Activated CD8-positive, alpha-beta memory T cell treated with anti-CD3 and anti-CD28 coated beads, Interleukin-2, amount 50 U/mL, for 48 hours (primary cell): ENCODE measurements around the gene MAN1A2.

Source experiments
- DNase-seq: peaks from one replicate; pipeline ENCODE4 v3.0.0-alpha.2; 2020

The MAN1A2 gene

DNA sequence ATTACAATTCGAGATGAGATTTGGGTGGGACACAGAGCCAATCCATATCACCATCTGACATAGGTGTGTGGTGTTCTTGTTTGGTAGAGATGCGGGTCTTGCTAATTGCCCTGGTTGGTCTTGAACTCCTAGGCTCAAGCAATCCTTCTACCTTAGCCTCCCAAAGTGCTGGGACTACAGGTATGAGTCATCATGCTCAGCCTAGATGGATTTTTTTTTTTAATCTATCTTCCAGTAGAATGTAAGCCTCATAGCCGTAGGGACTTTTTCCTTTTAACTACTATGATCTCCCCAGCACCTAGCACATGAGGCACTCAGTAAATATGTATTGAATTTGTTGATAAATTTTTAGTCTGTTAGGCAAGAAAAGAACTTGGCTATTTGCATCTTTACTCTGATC is 144.0 kb downstream of the MAN1A2 start:
- DNase-seq, result no peak

DNA sequence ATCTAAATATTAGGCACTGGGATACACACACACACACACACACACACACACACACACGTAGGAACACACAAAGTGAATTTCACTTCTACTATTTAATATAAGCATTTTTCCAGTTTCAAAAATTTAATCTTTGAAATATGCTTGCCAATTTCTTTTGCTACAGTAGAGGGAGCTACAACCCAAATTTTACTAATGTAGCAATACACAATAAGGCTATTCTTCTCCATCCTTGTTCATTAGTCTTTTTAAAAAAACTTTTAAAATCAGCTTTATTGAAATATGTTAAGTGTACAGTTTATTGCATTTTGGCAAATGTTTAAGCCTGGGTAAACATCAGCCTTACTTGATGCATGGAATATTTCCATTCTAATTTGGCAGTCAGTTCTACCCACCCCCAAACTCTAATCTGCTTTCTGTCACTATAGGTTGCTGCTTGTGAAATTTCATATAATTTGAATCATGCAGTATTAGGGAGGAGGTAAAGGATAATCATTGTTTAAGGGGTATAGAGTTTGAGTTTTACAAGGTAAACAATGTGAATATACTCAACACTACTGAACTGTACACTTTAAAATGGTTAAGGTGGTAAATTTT is 145.6 kb downstream of the MAN1A2 start:
- no peak for DNase-seq

DNA sequence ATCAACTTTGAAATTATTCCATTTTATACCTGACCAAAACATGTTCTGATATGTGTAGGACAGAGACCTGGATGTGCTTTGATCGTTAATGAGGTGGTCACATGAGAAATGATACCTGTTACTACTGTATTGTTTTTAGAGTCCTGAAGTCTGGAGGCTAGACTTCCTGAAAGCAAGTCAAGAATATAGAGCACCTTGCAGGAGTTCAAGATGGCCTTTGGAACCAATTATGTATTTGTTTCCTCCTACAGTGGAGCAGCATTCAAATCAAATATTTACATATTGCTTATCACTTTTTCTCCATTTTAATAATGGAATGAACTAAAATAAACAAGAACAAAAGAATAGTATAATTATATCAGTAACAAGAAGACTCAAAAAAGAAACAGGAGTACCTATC is 155.9 kb downstream of the MAN1A2 start:
- no peak for DNase-seq

DNA sequence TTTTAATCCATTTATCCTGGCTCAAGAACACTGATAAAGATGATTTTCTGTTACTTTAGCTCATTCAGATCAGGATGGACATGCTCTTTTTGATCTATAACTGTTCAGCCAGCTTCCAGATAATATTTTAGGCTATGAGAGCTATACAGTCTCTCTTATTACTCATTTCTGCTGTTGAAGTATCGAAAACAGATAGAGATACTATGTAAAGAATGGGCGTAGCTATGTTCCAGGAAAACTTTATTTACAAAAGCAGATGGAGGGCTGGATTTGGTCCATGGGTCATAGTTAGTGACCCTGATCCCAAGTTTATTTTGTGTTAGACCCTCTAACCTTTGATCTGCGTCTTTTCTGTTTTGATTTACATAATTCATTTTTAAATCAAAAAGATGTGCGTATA is 159.8 kb downstream of the MAN1A2 start:
- DNase-seq, result no peak

DNA sequence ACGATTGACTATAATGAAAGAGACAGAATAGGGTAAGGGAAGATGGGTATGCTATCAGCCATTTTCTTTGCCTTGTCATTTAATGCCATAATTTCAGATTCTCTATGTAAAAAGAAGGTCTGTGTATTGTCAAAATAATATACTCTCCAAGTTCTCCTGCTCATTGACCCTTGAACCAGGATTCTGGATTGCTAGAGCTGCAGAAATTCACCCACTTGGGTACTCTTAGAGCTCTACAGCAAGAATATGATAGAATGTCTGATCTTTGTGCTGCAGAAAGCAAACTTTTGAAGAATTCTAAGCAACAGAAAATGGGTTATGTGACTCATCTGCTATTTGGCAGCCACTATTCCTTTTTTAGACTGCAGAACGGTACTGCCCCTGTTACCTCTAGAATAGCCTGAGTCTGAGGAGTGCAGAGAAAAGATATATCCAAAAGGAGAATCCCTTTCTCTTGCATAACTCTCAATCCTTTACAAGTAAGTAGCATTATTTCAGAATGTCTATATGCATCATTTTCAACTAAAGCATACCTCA is 160.4 kb downstream of the MAN1A2 start:
- DNase-seq, result no peak

DNA sequence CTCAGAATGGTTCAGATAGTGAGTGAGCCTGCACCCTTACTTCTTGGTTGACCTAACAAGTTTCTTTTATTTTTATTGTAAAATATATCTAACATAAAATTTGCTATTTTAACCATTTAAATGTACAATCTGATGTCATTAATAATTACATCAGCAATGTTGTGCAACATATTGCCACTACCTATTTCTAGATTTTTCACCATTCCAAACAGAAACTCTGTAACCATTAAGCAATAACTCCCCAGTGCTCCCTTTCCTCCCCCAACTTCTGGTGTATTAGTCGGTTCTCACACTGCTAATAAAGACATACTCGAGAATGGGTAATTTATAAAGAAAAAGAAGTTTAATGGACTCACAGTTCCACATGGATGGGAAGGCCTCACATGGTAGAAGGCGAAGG is 162.4 kb downstream of the MAN1A2 start:
- no peak for DNase-seq

DNA sequence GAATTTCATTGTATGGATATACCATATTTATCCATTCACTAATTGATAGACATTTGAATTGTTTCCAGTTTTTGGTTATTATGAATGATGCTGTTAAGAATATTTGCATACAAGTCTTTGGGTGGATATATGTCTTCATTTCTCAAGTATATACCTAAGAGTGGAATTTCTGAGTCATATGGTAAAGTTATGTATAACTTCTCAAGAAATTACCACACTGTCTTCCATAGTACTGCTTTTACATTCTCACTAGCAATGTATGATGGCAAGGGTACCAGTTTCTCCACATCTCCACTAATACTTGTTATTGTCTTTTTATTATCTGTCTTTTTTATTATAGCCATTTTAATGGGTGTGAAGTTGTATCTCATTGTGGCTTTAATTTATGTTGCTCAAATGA is 164.0 kb downstream of the MAN1A2 start:
- no peak for DNase-seq

DNA sequence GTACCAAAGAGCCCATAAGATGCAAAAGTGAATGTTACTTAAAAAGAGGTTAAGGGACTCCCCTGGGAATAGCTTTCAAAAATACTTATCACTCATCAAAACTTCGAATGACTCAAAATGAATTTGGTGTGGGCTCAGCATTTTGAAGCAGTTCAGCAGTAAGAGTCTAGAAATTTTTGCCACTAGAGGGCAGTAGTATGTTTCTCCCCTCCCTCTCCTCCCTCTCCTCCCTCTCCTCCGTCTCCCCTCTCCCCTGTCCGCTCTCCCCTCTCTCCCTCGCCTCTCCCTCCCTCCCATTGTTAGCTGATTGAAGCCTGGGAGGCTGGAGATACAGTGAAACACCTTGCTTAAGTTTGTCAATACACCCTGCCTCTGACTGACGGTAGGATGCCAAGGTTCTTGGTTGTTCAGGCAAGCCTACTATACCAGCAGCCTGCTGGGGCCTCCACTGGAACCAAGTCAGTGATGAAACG is 167.8 kb downstream of the MAN1A2 start:
- peak; percentile 61 for DNase-seq

DNA sequence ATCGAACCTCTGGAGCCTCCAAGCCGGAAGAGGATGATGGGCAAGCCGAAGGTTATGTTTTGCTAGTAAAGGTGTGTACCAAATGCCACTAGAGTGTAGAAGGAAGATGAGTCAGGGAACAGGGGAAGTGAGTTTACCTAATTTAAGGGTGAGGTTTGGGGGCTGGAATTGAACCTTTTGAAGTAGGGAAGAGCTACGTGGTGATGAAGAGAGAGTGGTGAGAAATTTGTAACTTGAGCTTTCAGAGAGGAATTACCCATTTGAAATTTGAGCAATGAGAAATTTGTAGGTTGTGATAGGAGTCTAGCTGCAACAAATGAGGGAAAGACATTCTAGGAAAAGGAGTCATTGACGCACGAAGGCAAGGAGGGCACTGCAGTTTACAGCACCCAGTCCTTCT is 168.6 kb downstream of the MAN1A2 start:
- DNase-seq, result no peak

DNA sequence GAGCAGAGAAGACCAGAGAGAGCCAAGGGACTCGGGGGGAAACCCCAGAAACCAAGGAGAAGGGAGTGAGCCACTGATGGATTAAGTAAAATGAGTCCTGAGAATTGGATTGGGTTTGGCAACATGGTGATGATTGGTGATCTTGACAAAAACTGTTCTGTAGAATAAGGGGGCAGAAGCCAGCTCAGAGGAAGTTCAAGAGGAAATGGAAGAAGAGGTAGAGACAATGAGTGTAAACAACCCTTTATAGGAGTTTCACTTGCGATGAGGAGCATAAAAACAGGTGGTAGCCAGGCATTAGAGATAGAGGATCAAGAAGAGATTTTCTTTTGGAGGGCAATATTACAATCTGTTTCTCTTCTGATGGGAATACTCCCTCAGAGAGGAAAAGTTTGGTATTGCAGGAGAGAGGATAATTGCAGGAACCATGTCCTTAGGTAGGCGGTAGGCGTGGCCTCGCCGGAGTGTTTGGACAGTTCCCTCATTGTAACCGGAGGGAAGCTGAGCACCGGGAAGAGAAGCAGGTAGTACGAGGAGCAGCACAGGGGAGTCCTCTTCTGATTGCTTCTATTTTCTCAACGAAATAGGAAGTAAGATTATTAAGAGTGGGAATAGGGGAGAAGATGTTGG is 170.2 kb downstream of the MAN1A2 start:
- no peak for DNase-seq

DNA sequence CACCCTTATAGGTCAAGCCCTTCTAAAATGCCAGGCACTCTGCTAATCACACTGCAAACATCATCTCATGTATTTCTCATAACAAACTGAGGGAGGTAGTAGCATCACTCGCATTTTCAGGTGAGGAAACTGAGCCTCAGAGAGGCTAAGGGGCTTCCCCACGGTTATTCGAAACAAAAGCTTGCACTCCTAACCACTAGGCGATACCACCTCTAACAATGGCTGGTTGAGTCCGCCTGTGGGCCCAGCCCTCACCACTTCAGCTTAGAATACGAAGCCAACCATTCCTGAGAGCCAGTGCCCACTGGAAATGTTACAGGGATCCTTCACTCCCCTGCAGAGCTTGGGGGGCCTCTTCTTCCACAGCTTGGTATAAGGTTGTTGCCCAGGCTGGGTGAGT is 173.3 kb downstream of the MAN1A2 start:
- no peak for DNase-seq

DNA sequence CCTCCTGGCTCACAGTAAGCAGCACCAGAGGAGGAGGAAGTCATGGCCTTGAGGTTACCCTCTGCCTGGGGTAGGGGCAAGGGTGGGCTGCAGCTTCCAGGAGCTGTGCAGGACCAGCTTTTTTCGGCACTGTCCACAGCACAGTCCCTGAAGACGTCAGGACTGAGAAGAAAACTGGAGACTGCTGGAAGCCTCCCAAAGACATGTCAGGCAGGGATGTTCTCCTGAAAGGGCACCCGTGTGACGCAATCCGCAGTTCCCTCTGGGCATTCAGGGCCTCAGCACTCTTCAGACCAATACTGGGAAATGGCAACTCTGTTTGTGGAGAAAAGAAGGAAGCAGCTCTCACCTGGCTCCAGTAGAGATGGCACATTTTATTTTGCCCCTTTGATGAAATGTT is 173.8 kb downstream of the MAN1A2 start:
- no peak for DNase-seq

DNA sequence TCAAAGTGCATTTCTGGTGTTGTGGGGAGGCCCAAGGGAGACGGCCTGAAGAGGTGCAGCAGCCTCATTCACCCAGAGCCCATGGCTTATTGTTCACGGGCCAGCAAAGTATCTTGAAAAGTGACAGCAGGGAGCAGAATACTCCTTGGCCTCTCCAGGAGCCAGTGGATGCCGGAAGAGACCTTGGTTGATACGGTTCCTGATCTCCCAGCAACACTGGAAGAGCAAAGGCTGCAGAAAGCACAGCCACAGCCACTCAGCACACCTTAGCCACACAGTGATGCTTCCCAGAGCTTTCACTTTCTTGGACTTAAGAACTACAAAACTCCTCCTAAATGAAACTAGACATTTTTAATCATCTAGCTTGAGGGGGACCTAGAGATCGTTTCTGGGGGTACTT is 174.3 kb downstream of the MAN1A2 start:
- no peak for DNase-seq

DNA sequence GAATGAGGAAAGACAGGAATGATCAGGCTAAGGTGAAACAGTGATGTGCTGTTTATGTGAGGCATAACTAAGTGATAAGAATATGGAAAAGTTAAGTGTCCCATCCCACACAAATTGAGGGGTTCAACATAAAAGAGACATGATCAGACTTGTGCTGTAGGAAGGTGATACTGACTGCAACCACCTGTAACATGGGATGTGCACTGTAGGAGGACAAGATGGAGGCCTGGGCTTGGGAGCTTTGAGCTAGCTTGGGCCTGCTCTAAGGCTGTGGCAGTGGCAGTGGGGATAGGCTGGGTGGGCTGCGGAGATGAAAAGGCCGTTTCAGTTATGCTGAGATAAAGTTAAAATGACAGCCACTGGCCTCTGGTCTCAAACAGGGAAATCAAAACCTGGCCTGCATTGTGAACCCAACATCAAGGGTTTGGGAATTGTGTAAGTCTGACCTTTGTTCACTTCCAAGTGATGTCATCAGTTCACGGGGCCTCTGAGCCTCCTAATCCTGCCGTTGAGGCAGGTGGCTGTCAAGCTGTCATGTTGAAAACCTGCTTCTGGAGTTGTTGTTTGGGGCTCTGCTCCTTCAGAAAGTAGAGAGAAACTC is 177.4 kb downstream of the MAN1A2 start:
- no peak for DNase-seq

DNA sequence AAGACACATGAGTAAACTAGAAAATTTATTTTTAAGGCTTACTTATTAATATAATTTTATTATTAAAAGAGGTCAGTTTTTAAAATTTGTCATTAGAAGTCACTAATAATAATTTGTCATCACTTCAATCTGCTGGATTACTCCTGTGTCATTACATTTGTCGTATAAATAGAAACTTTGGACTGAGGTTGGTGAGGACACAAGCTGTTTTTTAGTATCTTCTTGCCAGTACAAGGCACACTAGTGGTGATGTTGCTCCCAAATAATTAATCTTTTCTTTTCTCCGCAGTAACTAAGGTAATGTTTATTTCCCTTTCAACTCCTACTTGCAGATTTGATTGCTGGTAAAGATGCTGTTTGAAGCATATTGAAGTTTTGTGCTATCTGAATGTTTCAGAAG is 179.2 kb downstream of the MAN1A2 start:
- no peak for DNase-seq

DNA sequence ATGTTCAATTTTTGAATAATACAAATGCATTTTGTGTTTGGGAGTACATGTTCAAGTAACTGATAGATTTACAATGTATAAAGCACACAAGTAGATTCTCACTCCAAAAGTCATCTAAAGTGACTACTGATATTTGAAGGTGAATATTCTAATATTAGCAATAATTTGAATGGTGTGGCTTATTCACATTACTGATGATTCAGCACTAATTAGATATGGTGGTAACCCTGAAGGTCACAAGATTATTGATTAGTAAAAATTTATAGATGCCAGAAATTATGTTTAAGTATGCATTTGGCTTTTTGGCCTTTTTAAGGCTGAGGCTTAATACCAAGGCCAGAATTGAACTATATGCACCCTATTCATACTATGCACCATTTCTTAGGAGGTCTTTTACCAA is 186.2 kb downstream of the MAN1A2 start:
- DNase-seq, result no peak

DNA sequence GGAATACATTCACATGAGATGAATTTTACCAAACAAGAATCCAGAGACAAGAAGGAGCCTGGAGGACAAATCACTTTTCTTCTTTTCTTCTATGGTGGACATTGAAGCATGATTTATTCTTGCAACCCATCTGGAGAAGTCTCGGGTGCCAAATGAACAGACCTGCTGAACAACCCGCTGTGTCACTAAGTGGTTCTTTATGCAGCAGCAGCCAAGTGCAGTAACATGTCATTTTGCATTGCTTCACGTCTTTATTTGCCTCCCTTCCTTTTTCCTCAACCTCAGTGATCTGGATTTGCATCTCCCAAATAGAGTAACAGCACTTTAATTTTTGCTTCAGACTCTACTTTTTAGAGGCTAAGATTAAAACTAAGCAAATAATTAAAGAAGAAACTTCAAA is 188.6 kb downstream of the MAN1A2 start:
- DNase-seq, result no peak

DNA sequence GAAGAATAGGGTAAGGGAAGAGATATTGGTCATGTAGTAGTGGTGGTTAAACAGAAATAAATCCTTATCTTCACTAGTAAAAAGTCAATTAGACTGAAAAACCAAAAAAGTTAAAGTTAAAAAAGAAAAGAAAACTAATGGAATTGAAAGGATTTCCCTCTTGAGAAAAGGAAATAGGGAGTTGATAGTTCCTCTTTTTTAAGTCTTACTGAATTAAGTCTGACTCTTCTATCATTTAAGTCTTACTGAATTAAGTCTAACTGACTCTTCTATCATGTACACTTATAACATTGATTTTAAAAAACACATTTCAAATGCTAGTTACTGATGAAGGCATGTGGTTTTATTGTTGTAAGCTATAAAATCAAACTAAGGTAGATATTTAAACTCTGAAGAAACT is 189.1 kb downstream of the MAN1A2 start:
- no peak for DNase-seq

DNA sequence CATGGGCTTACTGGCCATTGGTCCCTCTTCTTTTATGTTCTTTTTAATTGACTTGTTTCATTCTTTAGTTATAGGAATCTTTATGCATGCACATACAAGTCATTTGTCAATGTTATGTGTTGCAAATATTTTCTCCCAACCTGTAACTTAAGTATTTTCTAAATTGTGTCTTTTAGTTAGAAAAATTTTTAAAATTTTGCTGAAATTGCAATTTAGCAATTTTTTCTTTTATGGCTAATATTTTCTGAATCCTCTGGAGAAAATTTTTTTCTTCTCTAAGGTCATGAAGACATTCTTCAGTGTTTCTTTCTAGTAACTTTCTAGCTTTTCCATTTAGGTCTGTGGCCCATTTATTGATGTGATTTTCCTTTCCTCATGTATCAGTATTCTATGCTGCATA is 189.7 kb downstream of the MAN1A2 start:
- DNase-seq, result no peak

DNA sequence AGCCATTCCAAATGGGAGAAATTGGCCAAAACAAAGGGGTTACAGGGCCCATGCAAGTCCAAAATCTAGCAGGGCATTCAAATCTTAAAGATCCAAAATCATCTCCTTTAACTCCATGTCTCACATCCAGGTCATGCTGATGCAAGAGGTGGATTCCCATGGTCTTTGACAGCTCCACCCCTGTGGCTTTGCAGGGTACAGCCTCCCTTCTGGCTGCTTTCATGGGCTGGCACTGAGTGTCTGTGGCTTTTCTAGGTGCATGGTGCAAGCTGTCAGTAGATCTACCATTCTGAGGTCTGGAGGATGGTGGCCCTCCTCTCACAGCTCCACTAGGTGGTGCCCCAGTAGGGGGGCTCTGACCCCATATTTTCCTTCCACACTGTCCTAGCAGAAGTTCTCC is 191.2 kb downstream of the MAN1A2 start:
- DNase-seq, result peak; percentile 25

DNA sequence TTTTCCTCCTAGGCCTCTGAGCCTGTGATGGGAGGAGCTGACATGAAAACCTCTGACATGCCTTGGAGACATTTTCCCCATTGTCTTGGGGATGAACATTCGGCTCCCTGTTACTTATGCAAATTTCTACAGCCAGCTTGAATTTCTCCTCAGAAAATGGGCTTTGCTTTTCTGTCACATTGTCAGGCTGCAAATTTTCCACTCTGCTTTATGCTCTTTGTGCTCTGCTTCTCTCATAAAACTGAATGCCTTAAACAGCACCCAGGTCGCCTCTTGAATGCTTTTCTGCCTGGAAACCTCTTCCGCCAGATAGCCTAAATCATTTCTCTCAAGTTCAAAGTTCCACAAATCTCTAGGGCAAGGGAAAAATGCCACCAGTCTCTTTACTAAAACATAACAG is 191.9 kb downstream of the MAN1A2 start:
- DNase-seq, result no peak

DNA sequence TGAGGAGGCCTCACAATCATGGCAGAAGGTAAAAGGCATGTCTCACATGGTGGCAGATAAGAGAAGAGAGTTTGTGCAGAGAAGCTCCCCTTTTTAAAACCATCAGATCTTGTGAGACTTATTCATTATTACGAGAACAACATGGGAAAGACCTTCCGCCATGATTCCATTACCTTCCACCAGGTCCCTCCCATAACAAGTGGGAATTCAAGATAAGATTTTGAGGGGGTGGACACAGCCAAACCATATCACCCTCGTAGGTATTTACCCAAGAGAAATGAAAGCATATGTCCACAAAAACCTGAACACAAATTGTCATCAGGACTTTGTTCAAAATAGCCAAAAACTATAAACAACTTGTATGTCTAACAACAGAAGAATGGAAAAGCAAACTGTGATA is 192.7 kb downstream of the MAN1A2 start:
- DNase-seq, result no peak

DNA sequence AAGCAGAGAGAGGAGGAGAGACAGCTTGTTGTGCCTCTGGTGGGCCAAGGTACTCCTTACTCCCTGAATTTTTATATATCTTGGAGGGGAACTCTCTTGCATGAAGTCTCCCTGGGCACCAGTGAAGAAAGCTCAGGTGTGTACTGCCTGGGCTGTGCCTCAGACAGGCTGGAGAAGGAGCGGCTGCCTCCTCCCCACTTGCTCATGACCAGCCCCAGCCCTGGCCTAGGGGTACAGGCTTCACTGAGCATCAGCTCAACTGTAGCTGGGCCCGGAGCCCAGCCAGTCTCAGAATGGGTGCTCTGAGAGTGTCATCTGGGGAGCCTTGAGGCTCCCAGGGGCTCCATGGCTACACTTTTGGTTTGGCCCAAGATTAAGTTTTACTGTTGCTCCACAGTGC is 193.8 kb downstream of the MAN1A2 start:
- DNase-seq, result peak; percentile 44

DNA sequence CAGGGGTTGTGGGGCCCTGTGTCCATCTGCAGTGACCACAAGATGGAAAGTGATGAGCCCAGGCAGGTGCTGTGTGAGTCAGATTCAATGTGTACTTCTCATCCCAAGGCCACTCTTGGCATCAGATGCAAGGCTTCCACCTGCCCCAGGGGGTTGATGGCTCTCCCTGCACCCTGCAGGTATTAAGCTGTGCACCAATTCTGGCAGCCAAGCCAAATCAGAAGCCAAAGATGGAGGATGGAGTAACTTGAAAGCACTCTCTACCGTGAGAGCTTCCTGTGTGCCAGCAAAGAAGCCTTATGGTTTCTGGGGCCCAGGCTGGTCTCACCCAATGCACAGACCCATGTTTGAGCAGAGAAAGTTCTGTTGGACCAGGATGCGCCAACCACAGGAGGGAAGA is 194.3 kb downstream of the MAN1A2 start:
- peak; percentile 17 for DNase-seq
